Activated naive CD8-positive, alpha-beta T cell treated with anti-CD3 and anti-CD28 coated beads, Interleukin-2, amount 10 ng/mL, durations not matched to agents 7 days and 5 days (primary cell): ENCODE results near the gene APOOL. TPM values are rescaled to one million over a fixed set of nuclear protein-coding genes. Genes with fewer than 3 reads are reported as not detected.
"Not testable (repeated sequence)": the region's sequence is repeated elsewhere in the genome, so short reads cannot be mapped to it uniquely, and the experiment has no call there.

Experiments used
- ATAC-seq: fragments of 150-1000 bp; cut with Tn5 transposase; one replicate; pipeline ENCODE4 v1.10.0; 2021; ENCODE audit warnings: low read depth, moderate library complexity
- POLR2A ChIA-PET: fragments of 350-600 bp; sonication (Branson Sonifier 250); formaldehyde crosslinking; loops from one replicate; lab custom pipeline; 2021; ENCODE audit warnings: antibody characterized with exemption; lab: Charles Lee
- DNase-seq: peaks from one replicate; pipeline ENCODE4 v3.0.0; 2021
- H3K27ac Mint-ChIP-seq: one replicate; pipeline ENCODE4 v1.8.0; 2022; ENCODE audit warnings: mild to moderate bottlenecking, mixed read lengths
- H3K27me3 Mint-ChIP-seq: one replicate; pipeline ENCODE4 v1.8.0; 2022; ENCODE audit warnings: mild to moderate bottlenecking, moderate library complexity, mixed read lengths
- H3K36me3 Mint-ChIP-seq: one replicate; pipeline ENCODE4 v1.8.0; 2021; ENCODE audit warnings: mild to moderate bottlenecking, mixed read lengths
- H3K4me1 Mint-ChIP-seq: one replicate; pipeline ENCODE4 v1.8.0; 2021; ENCODE audit warnings: mixed read lengths
- H3K4me3 Mint-ChIP-seq: one replicate; pipeline ENCODE4 v1.8.0; 2022; ENCODE audit warnings: mild to moderate bottlenecking, moderate library complexity, mixed read lengths
- H3K9me3 Mint-ChIP-seq: one replicate; pipeline ENCODE4 v1.8.0; 2021; ENCODE audit warnings: mixed read lengths
- total RNA-seq, 2 experiments: library from RNA; stranded (reverse); gene quantifications; one replicate each; pipeline ENCODE4 v1.2.3, GENCODE V29; 2021

Gene APOOL, protein sequence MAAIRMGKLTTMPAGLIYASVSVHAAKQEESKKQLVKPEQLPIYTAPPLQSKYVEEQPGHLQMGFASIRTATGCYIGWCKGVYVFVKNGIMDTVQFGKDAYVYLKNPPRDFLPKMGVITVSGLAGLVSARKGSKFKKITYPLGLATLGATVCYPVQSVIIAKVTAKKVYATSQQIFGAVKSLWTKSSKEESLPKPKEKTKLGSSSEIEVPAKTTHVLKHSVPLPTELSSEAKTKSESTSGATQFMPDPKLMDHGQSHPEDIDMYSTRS
- total RNA-seq: 10 to 100 TPM; 12.4 TPM

DNA sequence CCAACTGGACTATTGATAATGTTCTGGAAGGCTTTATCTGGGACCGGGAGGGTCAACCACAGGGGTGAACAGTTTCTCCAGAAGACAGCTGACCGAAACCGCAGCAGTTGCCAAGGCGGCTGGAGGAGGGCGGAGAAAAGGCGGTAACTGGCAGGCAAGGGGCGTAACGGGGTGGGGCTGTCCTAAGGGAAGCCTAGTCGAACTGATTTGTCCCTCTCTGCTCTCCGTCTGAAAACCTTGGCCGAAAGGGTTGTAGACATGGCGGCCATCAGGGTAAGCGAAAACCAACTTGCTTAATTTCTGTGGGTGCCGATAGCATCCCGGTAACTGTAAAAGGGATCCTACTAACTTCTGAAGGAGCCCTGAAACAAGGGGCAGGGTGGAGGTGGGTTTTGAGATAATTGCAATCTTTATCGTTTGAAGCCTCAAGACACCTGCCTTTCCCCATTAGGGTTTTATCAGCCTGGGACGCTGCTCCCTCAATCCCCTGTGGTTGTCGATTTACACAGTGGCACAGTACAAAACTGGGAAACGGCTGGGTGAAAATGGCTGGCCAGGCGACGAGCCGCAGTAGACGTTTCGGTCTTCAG, at the start of gene APOOL:
TSS of gene APOOL (plus strand) at position 223 of the 590 bp plus-strand sequence. CDS start at position 259, 36 bp downstream.
- H3K4me1 Mint-ChIP-seq: peaks cover 1% of the 10 kb centered on the region
- H3K27me3 Mint-ChIP-seq: no peaks in the 10 kb centered on the region
- ATAC-seq (peak; percentile 91), DNase-seq (peak; percentile 73)
- POLR2A ChIA-PET: no interaction called here
- H3K9me3 Mint-ChIP-seq: no peaks in the 10 kb centered on the region
- peak within 1 kb of the TSS; percentile 82 for H3K27ac Mint-ChIP-seq
- H3K4me3 Mint-ChIP-seq: peak within 1 kb of the TSS; percentile 88
- H3K36me3 Mint-ChIP-seq: peaks cover 2% of the 10 kb centered on the region

GRCh38 chrX:84956304-84956703, 47.4 kb upstream of the APOOL start:
- DNase-seq (no peak), ATAC-seq (no peak)
- H3K4me1 Mint-ChIP-seq: no peaks in the 10 kb centered on the region
- H3K36me3 Mint-ChIP-seq: no peaks in the 10 kb centered on the region
- H3K27ac Mint-ChIP-seq: no peak overlapping the region
- no peaks in the 10 kb centered on the region for H3K27me3 Mint-ChIP-seq
- H3K4me3 Mint-ChIP-seq: no peak overlapping the region
- POLR2A ChIA-PET: no interaction called here
- no peaks in the 10 kb centered on the region for H3K9me3 Mint-ChIP-seq

- Mint-ChIP-seq H3K36me3 (no peaks in the 10 kb centered on the region), H3K9me3 (no peaks in the 10 kb centered on the region), H3K27me3 (no peaks in the 10 kb centered on the region), H3K27ac (no peak overlapping the region), H3K4me1 (no peaks in the 10 kb centered on the region), H3K4me3 (no peak overlapping the region)
- no peak for DNase-seq
- no peak for ATAC-seq
- POLR2A ChIA-PET: no interaction called here
These were observed 28.9 kb upstream of the APOOL start for GRCh38 chrX:84974803-84975202.

GRCh38 chrX:84991739-84992138, 11.9 kb upstream of the APOOL start:
- H3K4me1 Mint-ChIP-seq, H3K9me3 Mint-ChIP-seq, H3K27ac Mint-ChIP-seq, H3K36me3 Mint-ChIP-seq, DNase-seq, ATAC-seq, H3K4me3 Mint-ChIP-seq, H3K27me3 Mint-ChIP-seq, POLR2A ChIA-PET: not testable (repeated sequence)

- POLR2A ChIA-PET: no interaction called here
- Mint-ChIP-seq H3K4me1 (no peaks in the 10 kb centered on the region), H3K27ac (no peak overlapping the region), H3K36me3 (no peaks in the 10 kb centered on the region), H3K9me3 (no peaks in the 10 kb centered on the region), H3K4me3 (no peak overlapping the region), H3K27me3 (no peaks in the 10 kb centered on the region)
- ATAC-seq (no peak), DNase-seq (no peak)
These were observed 10.5 kb upstream of the APOOL start for GRCh38 chrX:84993150-84993549.

DNA sequence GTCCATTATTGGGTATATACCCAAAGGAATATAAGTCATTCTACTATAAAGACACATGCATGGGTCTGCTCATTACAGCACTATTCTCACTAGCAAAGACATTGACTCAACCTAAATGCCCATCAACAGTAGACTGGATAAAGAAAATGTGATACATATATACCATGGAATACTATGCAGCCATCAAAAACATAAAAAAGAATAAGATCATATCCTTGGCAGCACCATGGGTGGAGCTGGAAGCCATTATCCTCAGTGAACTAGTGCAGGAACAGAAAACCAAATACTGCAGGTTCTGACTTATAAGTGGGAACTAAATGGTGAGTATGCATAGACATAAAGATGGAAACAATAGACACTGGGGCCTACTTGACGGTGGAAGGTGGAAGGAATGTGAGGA, 2.3 kb upstream of the APOOL start:
- H3K4me1 Mint-ChIP-seq: no peaks in the 10 kb centered on the region
- H3K4me3 Mint-ChIP-seq: no peak overlapping the region
- ATAC-seq (no peak), DNase-seq (no peak)
- no peaks in the 10 kb centered on the region for H3K27me3 Mint-ChIP-seq
- no peaks in the 10 kb centered on the region for H3K36me3 Mint-ChIP-seq
- H3K9me3 Mint-ChIP-seq: no peaks in the 10 kb centered on the region
- H3K27ac Mint-ChIP-seq: no peak overlapping the region
- POLR2A ChIA-PET: no interaction called here

- H3K4me3 Mint-ChIP-seq: peak overlapping the region; percentile 88
- ATAC-seq (no peak), DNase-seq (no peak)
- H3K27ac Mint-ChIP-seq: peak overlapping the region; percentile 82
- peaks cover 1% of the 10 kb centered on the region for H3K4me1 Mint-ChIP-seq
- H3K27me3 Mint-ChIP-seq: no peaks in the 10 kb centered on the region
- POLR2A ChIA-PET: no interaction called here
- H3K36me3 Mint-ChIP-seq: peaks cover 2% of the 10 kb centered on the region
- no peaks in the 10 kb centered on the region for H3K9me3 Mint-ChIP-seq
These were observed 578 bp downstream of the APOOL start for GRCh38 chrX:85004255-85004654.

DNA sequence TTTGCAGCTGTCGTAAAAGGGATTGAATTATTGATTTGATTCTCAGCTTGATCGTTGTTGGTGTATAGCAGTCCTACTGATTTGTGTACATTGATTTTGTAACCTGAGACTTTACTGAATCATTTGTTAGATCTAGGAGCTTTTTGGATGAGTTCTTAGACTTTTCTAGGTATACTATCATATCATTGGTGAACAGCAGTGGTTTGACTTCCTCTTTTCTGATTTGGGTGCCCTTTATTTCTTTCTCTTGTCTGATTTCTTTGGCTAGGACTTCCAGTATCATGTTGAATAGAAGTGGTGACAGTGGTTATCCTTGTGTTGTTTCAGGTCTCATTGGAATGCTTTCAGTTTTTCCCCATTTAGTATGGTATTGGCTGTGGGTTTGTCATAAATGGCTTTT, 8.4 kb downstream of the APOOL start:
- Mint-ChIP-seq H3K4me1 (peaks cover 6% of the 10 kb centered on the region), H3K27ac (no peak overlapping the region), H3K36me3 (peaks cover 10% of the 10 kb centered on the region), H3K9me3 (peaks cover 4% of the 10 kb centered on the region), H3K27me3 (no peaks in the 10 kb centered on the region), H3K4me3 (no peak overlapping the region)
- DNase-seq (no peak), ATAC-seq (no peak)
- POLR2A ChIA-PET: no interaction called here

DNA sequence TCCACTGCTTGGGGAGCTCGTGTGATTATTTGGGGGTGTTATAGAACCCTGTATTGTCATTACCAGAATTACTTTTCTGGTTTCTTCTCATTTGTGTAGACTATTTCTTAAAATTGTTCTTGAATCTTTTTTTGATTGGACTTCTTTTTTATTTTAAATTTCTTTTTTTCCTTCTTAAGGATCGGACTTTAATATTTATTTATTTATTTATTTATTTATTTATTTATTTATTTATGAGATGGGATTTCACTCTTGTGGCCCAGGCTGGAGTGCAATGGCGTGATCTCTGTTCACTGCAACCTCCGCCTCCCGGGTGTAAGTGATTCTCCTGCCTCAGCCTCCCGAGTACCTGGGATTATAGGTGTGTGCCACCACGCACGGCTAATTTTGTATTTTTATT, 11.7 kb downstream of the APOOL start:
- H3K27me3 Mint-ChIP-seq, POLR2A ChIA-PET, H3K4me1 Mint-ChIP-seq, DNase-seq, ATAC-seq, H3K27ac Mint-ChIP-seq, H3K4me3 Mint-ChIP-seq: not testable (repeated sequence)
- H3K9me3 Mint-ChIP-seq: peaks cover 10% of the 10 kb centered on the region
- peaks cover 21% of the 10 kb centered on the region for H3K36me3 Mint-ChIP-seq

DNA sequence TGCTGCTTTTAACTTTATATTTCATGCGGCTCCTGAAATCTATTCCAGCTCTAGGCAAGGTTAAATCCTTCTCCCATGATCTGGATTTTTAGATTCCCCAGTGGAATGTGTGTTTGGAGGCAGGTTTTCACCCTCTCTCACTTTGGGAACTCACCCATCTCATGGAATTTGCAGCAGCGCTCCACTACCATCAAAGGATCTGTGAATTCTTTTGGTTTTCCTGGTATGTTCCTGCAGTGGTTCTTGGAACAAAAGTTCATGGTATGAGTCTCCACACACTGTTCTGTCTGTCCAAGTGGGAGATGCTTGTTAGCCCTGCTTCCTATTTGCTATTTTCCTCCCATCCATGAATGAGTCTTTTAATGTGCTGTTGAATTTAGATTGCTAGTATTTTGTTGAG, 14.0 kb downstream of the APOOL start:
- Mint-ChIP-seq H3K4me1 (no peaks in the 10 kb centered on the region), H3K27ac (no peak overlapping the region), H3K9me3 (peaks cover 8% of the 10 kb centered on the region), H3K36me3 (peaks cover 26% of the 10 kb centered on the region), H3K27me3 (no peaks in the 10 kb centered on the region), H3K4me3 (no peak overlapping the region)
- POLR2A ChIA-PET: no interaction called here
- ATAC-seq: no peak
- no peak for DNase-seq

DNA sequence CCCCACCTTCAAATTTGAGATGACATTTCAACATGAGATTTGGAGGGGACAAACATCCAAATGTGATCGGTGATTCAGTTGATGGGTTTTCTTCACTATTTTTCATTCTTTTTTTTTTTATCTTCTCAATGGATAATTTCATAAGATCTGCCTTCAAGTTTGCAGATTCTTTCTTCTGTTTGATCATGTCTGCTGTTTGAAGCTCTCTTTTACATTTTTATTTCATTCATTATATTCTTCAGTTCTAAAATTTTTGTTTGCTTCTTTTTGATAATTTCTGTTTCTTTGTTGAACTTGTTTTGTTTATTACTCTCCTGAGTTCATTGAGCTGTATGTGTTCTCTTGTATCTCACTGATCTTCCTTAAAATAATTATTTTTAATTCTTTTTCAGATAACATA, 14.8 kb downstream of the APOOL start:
- no peaks in the 10 kb centered on the region for H3K4me1 Mint-ChIP-seq
- POLR2A ChIA-PET: no interaction called here
- H3K4me3 Mint-ChIP-seq: no peak overlapping the region
- no peak overlapping the region for H3K27ac Mint-ChIP-seq
- peaks cover 7% of the 10 kb centered on the region for H3K9me3 Mint-ChIP-seq
- DNase-seq (no peak), ATAC-seq (no peak)
- no peaks in the 10 kb centered on the region for H3K27me3 Mint-ChIP-seq
- H3K36me3 Mint-ChIP-seq: peaks cover 23% of the 10 kb centered on the region

DNA sequence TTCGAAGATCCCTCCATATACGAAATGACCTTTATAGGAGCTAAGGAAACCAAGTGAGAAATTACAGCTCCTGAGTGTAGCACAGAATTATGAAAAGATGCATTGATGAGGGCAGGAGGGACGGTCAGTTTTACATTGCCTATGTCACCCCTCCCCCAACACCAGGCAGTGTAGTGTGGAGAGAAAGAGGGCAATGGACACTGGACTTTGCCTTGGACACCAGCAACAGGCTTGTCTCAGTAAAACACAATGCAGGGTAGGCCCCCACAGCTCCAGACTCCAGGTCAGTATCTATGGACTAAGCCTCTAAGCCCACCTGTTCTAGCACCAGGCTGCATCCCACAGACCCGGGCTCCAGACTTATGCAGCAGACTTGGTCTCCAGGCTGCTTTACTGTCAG, 16.5 kb downstream of the APOOL start:
- Mint-ChIP-seq H3K36me3 (peaks cover 23% of the 10 kb centered on the region), H3K27me3 (no peaks in the 10 kb centered on the region), H3K4me1 (no peaks in the 10 kb centered on the region), H3K9me3 (peaks cover 7% of the 10 kb centered on the region), H3K4me3 (no peak overlapping the region), H3K27ac (no peak overlapping the region)
- ATAC-seq (no peak), DNase-seq (no peak)
- POLR2A ChIA-PET: no interaction called here

DNA sequence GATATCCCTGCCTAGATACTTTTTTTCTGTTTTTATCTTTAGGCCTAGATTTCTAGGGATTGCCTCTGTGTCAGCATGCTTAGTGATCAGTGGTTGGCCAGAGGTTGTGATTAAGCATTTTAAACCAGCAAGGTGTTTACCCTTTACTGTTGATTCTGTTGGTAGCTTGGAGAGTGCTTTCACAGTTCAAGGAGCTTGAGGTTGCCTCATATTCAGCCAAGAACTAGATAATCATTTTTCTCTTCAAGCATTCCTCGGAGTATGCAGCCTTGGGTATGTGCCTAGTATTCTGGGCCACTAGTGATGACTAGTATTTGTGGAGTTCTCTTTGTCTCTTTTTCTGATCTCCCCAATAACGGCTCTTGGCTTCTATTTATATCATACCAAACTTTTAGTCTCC, 20.4 kb downstream of the APOOL start:
- H3K4me3 Mint-ChIP-seq: no peak overlapping the region
- DNase-seq (no peak), ATAC-seq (no peak)
- no peak overlapping the region for H3K27ac Mint-ChIP-seq
- H3K9me3 Mint-ChIP-seq: peaks cover 2% of the 10 kb centered on the region
- H3K36me3 Mint-ChIP-seq: peaks cover 10% of the 10 kb centered on the region
- POLR2A ChIA-PET: no interaction called here
- H3K27me3 Mint-ChIP-seq: no peaks in the 10 kb centered on the region
- no peaks in the 10 kb centered on the region for H3K4me1 Mint-ChIP-seq

DNA sequence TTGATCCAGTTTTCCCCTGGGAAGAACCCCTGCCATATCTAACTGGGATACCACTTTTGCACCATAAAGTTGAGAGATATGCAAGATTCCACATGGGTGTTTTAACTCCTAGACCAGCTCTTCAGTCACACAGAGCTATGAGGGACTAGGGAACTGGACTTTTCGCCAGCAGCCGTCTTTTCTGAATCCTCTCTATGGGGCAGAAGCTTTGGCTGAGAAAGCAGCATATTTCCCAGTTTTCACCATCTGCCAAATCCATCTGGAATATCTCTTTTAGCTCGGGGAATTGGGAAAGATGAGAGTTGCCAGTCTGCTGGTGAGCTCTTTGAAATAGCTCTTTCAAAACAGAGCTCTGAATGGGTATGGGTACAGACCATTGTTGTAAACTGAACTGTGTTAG, 20.9 kb downstream of the APOOL start:
- H3K4me1 Mint-ChIP-seq: no peaks in the 10 kb centered on the region
- peaks cover 8% of the 10 kb centered on the region for H3K36me3 Mint-ChIP-seq
- H3K9me3 Mint-ChIP-seq: no peaks in the 10 kb centered on the region
- DNase-seq (no peak), ATAC-seq (no peak)
- H3K27me3 Mint-ChIP-seq: no peaks in the 10 kb centered on the region
- H3K4me3 Mint-ChIP-seq: no peak overlapping the region
- no peak overlapping the region for H3K27ac Mint-ChIP-seq
- POLR2A ChIA-PET: no interaction called here
